Pancreas (tissue), 10 donors: ENCODE measurements around the gene ACTN2. TPM values are rescaled to one million over a fixed set of nuclear protein-coding genes. Genes with fewer than 3 reads are reported as not detected.

Experiments
- ATAC-seq, 4 donors: fragments of 200-7000 bp; cut with Tn5 transposase; one replicate each; pipeline versions ENCODE4 v1.8.0 to v1.9.1; 2020; ENCODE audit warnings: mild to moderate bottlenecking in 4 of 4, moderate library complexity in 4 of 4
- DNase-seq, 6 donors: peaks; one replicate each; pipeline ENCODE4 v3.0.0-alpha.2; 2020
- FAIRE-seq: peaks from 2 replicates; lab custom pipeline; 2012; peaks lifted over from hg19 to GRCh38; lab: Jason Lieb, UNC
- H3K27ac ChIP-seq, 4 donors: fragments of 200-600 bp; sonication (generic); 1 replicate in 3 of 4; 2 replicates in 1 of 4; pipeline versions ENCODE4 v1.5.0 to v1.8.0; 2020
- H3K27me3 ChIP-seq, 4 donors: fragments of 200-600 bp; one replicate each; pipeline ENCODE4 v1.8.0; 2021
- H3K36me3 ChIP-seq, 3 donors: fragments of 200-600 bp; sonication (generic) in 1 of 3; one replicate each; pipeline versions ENCODE4 v1.5.0 to v1.8.0; 2020 to 2021
- H3K4me1 ChIP-seq, 3 donors: fragments of 200-600 bp; one replicate each; pipeline ENCODE4 v1.8.0; 2021
- H3K4me3 ChIP-seq, 4 donors: fragments of 200-600 bp; sonication (generic) in 2 of 4; one replicate each; pipeline versions ENCODE4 v1.5.0 to v1.8.0; 2020 to 2021
- H3K9me3 ChIP-seq, 4 donors: fragments of 200-600 bp; one replicate each; pipeline ENCODE4 v1.8.0; 2021
- CTCF ChIP-seq, 4 donors: fragments of 200-600 bp; sonication (generic) in 3 of 4; IDR thresholded peaks; one replicate each; pipeline versions ENCODE4 v1.5.0 to v1.8.0; 2021; ENCODE audit warnings: antibody characterized with exemption in 4 of 4
- WGBS, 2 donors: extraction: QIAGEN DNeasy Blood & Tissue Kit; methylation state at CpG; one replicate each; pipeline ENCODE4 v1.1.7; 2013; 5-methylcytosine and 5-hydroxymethylcytosine counted together
- intact Hi-C, 3 donors: fragments of 100-400 bp; cut with DNase I; formaldehyde crosslinking; loops; one replicate each; pipeline versions ENCODE4 v1.11.1 to v1.14.2; 2022
- polyA plus RNA-seq, 2 donors: library from polyadenylated mRNA; stranded (reverse); fragments of 200-250 nt; gene quantifications; one replicate each; pipeline ENCODE4 v1.2.3, GENCODE V29; 2013
- total RNA-seq, 6 donors: library from RNA; stranded (reverse); fragmentation: NEBNext Ultra II Directional in 4 of 6; extraction: Animal tissue kit (Norgen Biotek cat#: 25700) in 4 of 6; gene quantifications; one replicate each; pipeline versions ENCODE4 v1.2.1 to v1.2.4, GENCODE V29; 2021 to 2023
- donor health status: healthy with polysubstance abuse.
- donor health status: DM: no; HTN: no; CAD: no; lungs with moderate emphysema.
- donor health status: DM: no; HTN: no; CAD: no.
- donor health status: control.
- donor health status: control.
- donor health status: Bipolar disorder and iron deficiency.
- donor health status: DM: yes; HTN: yes; CAD: no.
- donor health status: DM: no; HTN: no; CAD: no.
- donor health status: DM: no; HTN: no; CAD: no.
- donor health status: DM: yes; HTN: yes; CAD: no.

Gene ACTN2
- total and polyA plus RNA-seq, 8 donors: 0.95 to 4.6 (median 1.5) TPM

GRCh38 chr1:236753964-236754363, 67.7 kb downstream of the ACTN2 start:
- intact Hi-C loops: no loop called here
- no peaks in the 10 kb centered on the region for H3K9me3 ChIP-seq
- FAIRE-seq (no peak), DNase-seq (no peak), ATAC-seq (no peak)
- H3K4me3 ChIP-seq: no peak overlapping the region
- no peaks in the 10 kb centered on the region for H3K27me3 ChIP-seq
- TF ChIP-seq CTCF (IDR thresholded peaks at IDR 0.05): no peak
- no peak overlapping the region for H3K27ac ChIP-seq
- 84 to 89% methylated on average over 14 of the region's 14 CpGs for WGBS, 2 donors
- no peaks in the 10 kb centered on the region for H3K4me1 ChIP-seq
- H3K36me3 ChIP-seq: no peaks in the 10 kb centered on the region

- FAIRE-seq: no peak
- ATAC-seq: no peak
- no peaks in the 10 kb centered on the region for H3K4me1 ChIP-seq
- no peaks in the 10 kb centered on the region for H3K27me3 ChIP-seq
- WGBS, 2 donors: 86 to 90% methylated on average over 18 of the region's 18 CpGs
- H3K36me3 ChIP-seq: no peaks in the 10 kb centered on the region
- no peak for DNase-seq
- intact Hi-C loops: no loop called here
- no peaks in the 10 kb centered on the region for H3K9me3 ChIP-seq
- TF ChIP-seq CTCF (IDR thresholded peaks at IDR 0.05): no peak
- H3K27ac ChIP-seq: no peak overlapping the region
- H3K4me3 ChIP-seq: no peak overlapping the region
Observed at GRCh38 chr1:236754525-236755210, 68.4 kb downstream of the ACTN2 start.

- 82 to 87% methylated on average over 2 of the region's 2 CpGs for WGBS, 2 donors
- no peak for TF ChIP-seq CTCF (IDR thresholded peaks at IDR 0.05)
- no peak for FAIRE-seq
- peaks cover 15 to 25% (median 20%) of the 10 kb centered on the region in 3 donors for H3K4me1 ChIP-seq
- no peaks in the 10 kb centered on the region for H3K9me3 ChIP-seq
- H3K4me3 ChIP-seq: no peak overlapping the region
- no peak for DNase-seq
- intact Hi-C loops: no loop called here
- ATAC-seq: no peak
- no peaks in the 10 kb centered on the region for H3K27me3 ChIP-seq
- no peaks in the 10 kb centered on the region for H3K36me3 ChIP-seq
- H3K27ac ChIP-seq: no peak overlapping the region
Observed at GRCh38 chr1:236757640-236758039, 71.3 kb downstream of the ACTN2 start.

DNA sequence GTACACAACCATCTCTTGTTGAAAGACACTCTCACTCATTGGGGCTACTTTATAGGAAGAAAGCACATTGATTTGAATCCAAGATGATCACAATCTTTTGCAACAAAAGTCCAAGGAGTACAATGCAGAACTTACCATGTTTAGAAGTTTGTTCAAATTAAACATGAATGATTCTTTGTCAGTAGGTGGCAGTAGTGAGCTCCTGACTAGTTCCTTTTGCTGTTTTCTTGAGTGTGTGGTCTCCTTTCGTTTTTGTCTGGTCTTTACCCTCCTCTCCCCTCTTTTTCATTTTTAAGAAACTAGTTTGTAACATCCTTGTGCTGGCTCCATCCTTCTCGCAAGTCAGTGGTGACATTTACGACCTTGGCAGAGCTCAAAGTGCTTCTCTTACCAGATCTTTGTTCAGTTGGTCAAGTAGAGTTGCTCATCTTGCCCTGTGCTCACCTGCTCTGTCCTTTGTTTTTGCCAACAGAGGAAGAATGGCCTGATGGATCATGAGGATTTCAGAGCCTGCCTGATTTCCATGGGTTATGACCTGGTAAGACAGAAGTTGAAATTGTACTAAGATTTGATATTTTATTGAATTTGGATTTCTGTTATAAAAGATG, 73.1 kb downstream of the ACTN2 start:
- FAIRE-seq: no peak
- peak in 2 of 4 donors; percentile 44 to 47 for ATAC-seq
- intact Hi-C loops: no loop called here

More for the DNA sequence above, 73.1 kb downstream of the ACTN2 start:
- TF ChIP-seq CTCF (IDR thresholded peaks at IDR 0.05): peak; percentile 34 to 70 (median 62)
- no peak for DNase-seq
- peaks cover 15 to 25% (median 20%) of the 10 kb centered on the region in 3 donors for H3K4me1 ChIP-seq
- H3K4me3 ChIP-seq: no peak overlapping the region
- H3K27me3 ChIP-seq: no peaks in the 10 kb centered on the region
- H3K9me3 ChIP-seq: no peaks in the 10 kb centered on the region
- 35 to 41% methylated on average over 3 of the region's 3 CpGs for WGBS, 2 donors
- no peak overlapping the region for H3K27ac ChIP-seq
- H3K36me3 ChIP-seq: no peaks in the 10 kb centered on the region
